Loucy (cell line): ENCODE measurements around the gene ZNF774.

Experiments used
- H2AFZ ChIP-seq: fragments of 200-600 bp; sonication (generic); 2 replicates; pipeline ENCODE4 v1.6.0; 2016; ENCODE audit warnings: antibody characterized with exemption, mild to moderate bottlenecking, low read length, moderate library complexity
- H3F3A ChIP-seq: fragments of 200-600 bp; 2 replicates; pipeline ENCODE4 v1.6.0; 2016; ENCODE audit warnings: antibody characterized with exemption, low read depth, mild to moderate bottlenecking
- H3K27me3 ChIP-seq: fragments of 200-600 bp; sonication (generic); 2 replicates; pipeline ENCODE4 v1.6.1; 2014; ENCODE audit warnings: low read length, mild to moderate bottlenecking; ENCODE audit not compliant: insufficient read depth, poor library complexity, severe bottlenecking
- H3K36me3 ChIP-seq: fragments of 200-600 bp; sonication (generic); 2 replicates; pipeline ENCODE4 v1.6.1; 2016; ENCODE audit warnings: low read length; ENCODE audit not compliant: insufficient read depth
- H3K4me1 ChIP-seq: fragments of 200-600 bp; sonication (generic); 2 replicates; pipeline ENCODE4 v1.5.1; 2014; ENCODE audit warnings: low read length, mild to moderate bottlenecking; ENCODE audit not compliant: insufficient read depth, poor library complexity, severe bottlenecking
- H3K4me2 ChIP-seq: fragments of 200-600 bp; sonication (generic); 2 replicates; pipeline ENCODE4 v1.6.0; 2014; ENCODE audit warnings: antibody characterized with exemption, low read length, low read depth, mild to moderate bottlenecking; ENCODE audit not compliant: poor library complexity, severe bottlenecking
- H3K4me3 ChIP-seq: fragments of 200-600 bp; sonication (generic); 2 replicates; pipeline ENCODE4 v1.5.1; 2014; ENCODE audit warnings: low read length, mild to moderate bottlenecking, mixed read lengths; ENCODE audit not compliant: poor library complexity, severe bottlenecking
- H3K79me2 ChIP-seq: fragments of 200-600 bp; sonication (generic); 2 replicates; pipeline ENCODE4 v1.6.1; 2014; ENCODE audit warnings: low read length; ENCODE audit not compliant: insufficient read depth
- H3K9ac ChIP-seq: fragments of 200-600 bp; sonication (generic); 2 replicates; pipeline ENCODE4 v1.6.0; 2014; ENCODE audit warnings: mild to moderate bottlenecking, low read depth, low read length, moderate library complexity; ENCODE audit not compliant: poor library complexity, severe bottlenecking
- H3K9me2 ChIP-seq: fragments of 200-600 bp; sonication (generic); replicated peaks from 2 replicates; pipeline ENCODE4 v1.6.1; 2016; ENCODE audit warnings: low read depth, low read length, mixed read lengths
- H3K9me3 ChIP-seq: fragments of 200-600 bp; sonication (generic); 2 replicates; pipeline ENCODE4 v1.6.1; 2014; ENCODE audit warnings: mild to moderate bottlenecking, antibody characterized with exemption, low read length, low read depth; ENCODE audit not compliant: insufficient read depth
- H4K20me1 ChIP-seq: fragments of 200-600 bp; sonication (generic); 2 replicates; pipeline ENCODE4 v1.6.0; 2014; ENCODE audit warnings: antibody characterized with exemption, low read length, mild to moderate bottlenecking; ENCODE audit not compliant: insufficient read depth, poor library complexity, severe bottlenecking
- CTCF ChIP-seq: fragments of 200-600 bp; sonication (generic); conservative IDR thresholded peaks from 2 replicates; pipeline ENCODE4 v1.5.1; 2014; ENCODE audit warnings: mild to moderate bottlenecking, antibody characterized with exemption, low read length
- EZH2phosphoT487 ChIP-seq: fragments of 200-600 bp; IDR thresholded peaks from 2 replicates; pipeline ENCODE4 v1.6.1; 2018; ENCODE audit warnings: antibody characterized with exemption, mild to moderate bottlenecking, moderate library complexity, borderline replicate concordance

ZNF774 gene

GRCh38 chr15:90400005-90400758, 48.1 kb downstream of the ZNF774 start:
- H3K4me1 ChIP-seq, result peaks cover 36% of the 10 kb centered on the region
- no peaks in the 10 kb centered on the region for H3K9me2 ChIP-seq
- no peaks in the 10 kb centered on the region for H3K27me3 ChIP-seq
- peaks cover 19% of the 10 kb centered on the region for H4K20me1 ChIP-seq
- H3K9ac ChIP-seq, result no peak overlapping the region
- H3K79me2 ChIP-seq, result peaks cover 92% of the 10 kb centered on the region
- peak overlapping the region; percentile 56 for H3K4me3 ChIP-seq
- 0 out of 2 replicates have a peak, but pooled peaks cover 5% of the 10 kb centered on the region for H3F3A ChIP-seq
- H3K36me3 ChIP-seq, result no peaks in the 10 kb centered on the region
- TF ChIP-seq CTCF, result no peak
- H2AFZ ChIP-seq, result no peak overlapping the region
- H3K4me2 ChIP-seq, result peak overlapping the region; percentile 82
- no peaks in the 10 kb centered on the region for H3K9me3 ChIP-seq

GRCh38 chr15:90400759-90401314, 48.8 kb downstream of the ZNF774 start:
- Histone ChIP-seq H3K9me3 (no peaks in the 10 kb centered on the region), H3K79me2 (peaks cover 92% of the 10 kb centered on the region), H3K27me3 (no peaks in the 10 kb centered on the region), H2AFZ (no peak overlapping the region), H3F3A (0 out of 2 replicates have a peak, but pooled peaks cover 5% of the 10 kb centered on the region), H3K4me1 (peaks cover 37% of the 10 kb centered on the region), H4K20me1 (peaks cover 19% of the 10 kb centered on the region), H3K36me3 (no peaks in the 10 kb centered on the region), H3K9me2 (no peaks in the 10 kb centered on the region), H3K9ac (no peak overlapping the region), H3K4me2 (peak overlapping the region; percentile 82), H3K4me3 (peak overlapping the region; percentile 56)
- TF ChIP-seq EZH2phosphoT487 (no peak), CTCF (no peak)

- no peaks in the 10 kb centered on the region for H3K9me2 ChIP-seq
- TF ChIP-seq CTCF, result no peak
- TF ChIP-seq EZH2phosphoT487, result no peak
- peak overlapping the region; percentile 82 for H3K4me2 ChIP-seq
- H3K36me3 ChIP-seq, result no peaks in the 10 kb centered on the region
- no peak overlapping the region for H2AFZ ChIP-seq
- no peak overlapping the region for H3K9ac ChIP-seq
- no peaks in the 10 kb centered on the region for H3K27me3 ChIP-seq
- peaks cover 37% of the 10 kb centered on the region for H3K4me1 ChIP-seq
- H3K4me3 ChIP-seq, result no peak overlapping the region
- peaks cover 19% of the 10 kb centered on the region for H4K20me1 ChIP-seq
- peaks cover 92% of the 10 kb centered on the region for H3K79me2 ChIP-seq
- H3K9me3 ChIP-seq, result no peaks in the 10 kb centered on the region
- 0 out of 2 replicates have a peak, but pooled peaks cover 5% of the 10 kb centered on the region for H3F3A ChIP-seq
These were observed 49.4 kb downstream of the ZNF774 start for GRCh38 chr15:90401495-90401894.
